HepG2 (cell line): ENCODE results near the gene TOX2. TPM values are rescaled to one million over a fixed set of nuclear protein-coding genes. Genes with fewer than 3 reads are reported as not detected.

Experiments
- ATAC-seq: fragments of 200-7000 bp; cut with Tn5 transposase; 3 replicates; pipeline ENCODE4 v1.9.1; 2020; ENCODE audit warnings: mild to moderate bottlenecking, moderate library complexity
- BruUV-seq: library from RNA; stranded (reverse); fragments of 400-500 nt; replicated peaks from 2 replicates; lab custom pipeline; 2021; lab: Mats Ljungman, UMichigan
- CTCF ChIA-PET: fragments of 300-600 bp; formaldehyde crosslinking; extraction: SDS; loops from one replicate; lab custom pipeline; 2021; ENCODE audit warnings: low total read pairs, inconsistent platforms, low intra/inter-chr PET ratio; lab: Yijun Ruan, JAX
- POLR2A ChIA-PET: fragments of 350-600 bp; sonication (Branson Sonifier 250); formaldehyde crosslinking; loops from one replicate; lab custom pipeline; 2020; ENCODE audit warnings: antibody characterized with exemption, inconsistent platforms; lab: Yijun Ruan, JAX
- DNase-seq: peaks from one replicate; pipeline ENCODE4 v3.0.0-alpha.2; 2015; ENCODE audit warnings: low spot score
- FAIRE-seq: peaks from 3 replicates; lab custom pipeline; 2011; peaks lifted over from hg19 to GRCh38; lab: Jason Lieb, UNC
- H2AFZ ChIP-seq: one replicate; pipeline ENCODE4 v1.6.1; 2011; ENCODE audit warnings: low read length, inconsistent platforms
- H3K27ac ChIP-seq: fragments of 300-600 bp; 3 replicates; pipeline ENCODE4 v1.8.0; 2011; ENCODE audit warnings: mixed run types, mild to moderate bottlenecking, mixed read lengths, low read length, inconsistent platforms; ENCODE audit not compliant: insufficient read depth; ENCODE audit errors: extremely low read length
- H3K27me3 ChIP-seq, 2 experiments: fragments of 200-600 bp in 1 of 2; 2 replicates in 1 of 2; 3 replicates in 1 of 2; pipeline versions ENCODE4 v1.6.0 to v1.8.0; 2011; ENCODE audit warnings: low read length in 2 of 2, mild to moderate bottlenecking in 2 of 2, moderate library complexity in 2 of 2, inconsistent platforms in 1 of 2; ENCODE audit not compliant: insufficient read depth in 2 of 2, control insufficient read depth in 1 of 2
- H3K36me3 ChIP-seq, 2 experiments: fragments of 200-600 bp in 1 of 2; replicated peaks in 1 of 2; 2 replicates in 1 of 2; 3 replicates in 1 of 2; pipeline versions ENCODE4 v1.5.1 to v1.8.0; 2011; ENCODE audit warnings: low read length in 2 of 2, inconsistent platforms in 1 of 2; ENCODE audit not compliant: insufficient read depth in 2 of 2, control insufficient read depth in 1 of 2
- H3K4me1 ChIP-seq: 2 replicates; pipeline ENCODE4 v1.5.1; 2012; ENCODE audit warnings: low read length, inconsistent platforms; ENCODE audit not compliant: insufficient read depth
- H3K4me2 ChIP-seq: 2 replicates; pipeline ENCODE4 v1.6.0; 2011; ENCODE audit warnings: low read depth, low read length, inconsistent platforms
- H3K4me3 ChIP-seq, 3 experiments: fragments of 200-600 bp in 1 of 3; sonication (generic), shearing (Covaris generic) in 1 of 3; replicated peaks in 1 of 3; 2 replicates each; pipeline ENCODE4 v1.5.1; 2011 to 2016; ENCODE audit warnings: low read length in 3 of 3, inconsistent platforms in 2 of 3, low read depth in 2 of 3, mild to moderate bottlenecking in 2 of 3, control low read depth in 1 of 3, mixed read lengths in 1 of 3; ENCODE audit not compliant: insufficient read depth in 1 of 3
- H3K79me2 ChIP-seq: one replicate; pipeline ENCODE4 v1.6.1; 2011; ENCODE audit warnings: low read length, inconsistent platforms; ENCODE audit not compliant: insufficient read depth
- H3K9ac ChIP-seq: 2 replicates; pipeline ENCODE4 v1.6.0; 2011; ENCODE audit warnings: mild to moderate bottlenecking, low read depth, low read length, inconsistent platforms; ENCODE audit not compliant: insufficient read depth
- H3K9me3 ChIP-seq: 2 replicates; pipeline ENCODE4 v1.5.1; 2012; ENCODE audit warnings: mild to moderate bottlenecking, low read length
- H4K20me1 ChIP-seq: 2 replicates; pipeline ENCODE4 v1.6.0; 2011; ENCODE audit warnings: inconsistent platforms, mild to moderate bottlenecking, low read length, moderate library complexity; ENCODE audit not compliant: insufficient read depth
- CBFB ChIP-seq: sonication (generic); formaldehyde crosslinking; IDR thresholded peaks from 2 replicates; pipeline ENCODE4 v1.4.0; 2020; ENCODE audit warnings: missing genetic modification reagents
- CHCHD3 ChIP-seq: sonication (generic); formaldehyde crosslinking; IDR thresholded peaks from 2 replicates; pipeline ENCODE4 v1.8.0; 2022; ENCODE audit warnings: mild to moderate bottlenecking, missing genetic modification reagents, moderate library complexity
- MATR3 ChIP-seq: sonication (generic); formaldehyde crosslinking; IDR thresholded peaks from 2 replicates; pipeline ENCODE4 v1.4.0; 2020; ENCODE audit warnings: missing genetic modification reagents
- RBM22 ChIP-seq: fragments of 200-400 bp; formaldehyde crosslinking; optimal IDR thresholded peaks from 2 replicates; pipeline ENCODE3; 2017; ENCODE audit warnings: mild to moderate bottlenecking, low read length, moderate library complexity
- SYNCRIP ChIP-seq: fragments of 200-400 bp; formaldehyde crosslinking; IDR thresholded peaks from 2 replicates; pipeline ENCODE4 v1.6.1; 2018; ENCODE audit warnings: mild to moderate bottlenecking, low read depth, low read length; ENCODE audit not compliant: insufficient read depth
- ZNF121 ChIP-seq: sonication (generic); formaldehyde crosslinking; IDR thresholded peaks from 2 replicates; pipeline ENCODE4 v1.5.0; 2020; ENCODE audit warnings: mild to moderate bottlenecking, missing genetic modification reagents
- ZNF3 ChIP-seq: IDR thresholded peaks from 2 replicates; pipeline ENCODE4 v1.7.0; 2017; ENCODE audit warnings: inconsistent platforms
- ZNF740 ChIP-seq: sonication (generic); formaldehyde crosslinking; IDR thresholded peaks from 2 replicates; pipeline ENCODE4 v1.4.0; 2020; ENCODE audit warnings: missing genetic modification reagents
- ZNF781 ChIP-seq: sonication (generic); formaldehyde crosslinking; IDR thresholded peaks from 2 replicates; pipeline ENCODE4 v1.5.1; 2020; ENCODE audit warnings: borderline replicate concordance, mild to moderate bottlenecking, missing genetic modification reagents; ENCODE audit errors: not compliant biosample characterization
- WGBS: methylation state at CpG from one replicate; pipeline ENCODE4 v1.1.6; 2017; ENCODE audit warnings: low lambda C conversion rate; 5-methylcytosine and 5-hydroxymethylcytosine counted together
- in situ Hi-C: cut with HindIII; loops from 2 replicates; pipeline ENCODE4 v1.10.0; 2017; ENCODE audit warnings: low pct_unique_long_range_greater_than_20kb; ENCODE audit not compliant: extremely low pct_ligation_motif_present
- intact Hi-C: fragments of 100-400 bp; cut with micrococcal nuclease; formaldehyde crosslinking; loops from one replicate; pipeline ENCODE4 v1.10.0; 2022; ENCODE audit not compliant: unreplicated experiment
- polyA plus RNA-seq, 8 experiments: library from polyadenylated mRNA; depleted of rRNA in 3 of 8; stranded (reverse) in 7 of 8; unstranded in 1 of 8; fragments of >200 nt; fragmentation: Illumina TruSeq in 4 of 8; extraction: Trizol in 4 of 8; gene quantifications; 2 replicates each; pipeline versions ENCODE4 v1.2.1 to v1.2.3, GENCODE V29; 2011 to 2016; ENCODE audit warnings: low read depth in 4 of 8, missing spikeins in 1 of 8, mixed read lengths in 1 of 8; ENCODE audit not compliant: insufficient read depth in 1 of 8
- total RNA-seq, 5 experiments: library from RNA; depleted of rRNA; stranded (reverse); fragments of >200 nt; fragmentation: Illumina TruSeq; extraction: Trizol; gene quantifications; 2 replicates each; pipeline ENCODE4 v1.2.3, GENCODE V29; 2016; ENCODE audit warnings: low read depth in 1 of 5

TOX2 gene
- total and polyA plus RNA-seq, 2 of the 13 experiments (the other 11 are each of a cell fraction or from before 2014, with no cell fraction given) = not detected

GRCh38 chr20:44040202-44040915 lies 125.7 kb downstream of the TOX2 start:
- intact Hi-C loops = no loop called here
- H3K27me3 ChIP-seq = peaks cover 8 to 50% of the 10 kb centered on the region in 2 experiments
- under 1% methylated on average over 5 of the region's 5 CpGs for WGBS
- H3K36me3 ChIP-seq = no peaks in the 10 kb centered on the region
- ChIA-PET POLR2A (no interaction called here), CTCF (no interaction called here)
- FAIRE-seq (no peak), ATAC-seq (no peak), DNase-seq (no peak)
- no peak overlapping the region for H3K9ac ChIP-seq
- H3K9me3 ChIP-seq = no peaks in the 10 kb centered on the region
- H4K20me1 ChIP-seq = no peaks in the 10 kb centered on the region; the same call in 1 of the 2 replicates
- H3K4me2 ChIP-seq = no peak overlapping the region
- H3K79me2 ChIP-seq = no peaks in the 10 kb centered on the region
- no peak overlapping the region for H2AFZ ChIP-seq
- H3K27ac ChIP-seq = no peak overlapping the region
- no TSS peak for BruUV-seq
- H3K4me3 ChIP-seq = no peak overlapping the region
- H3K4me1 ChIP-seq = no peaks in the 10 kb centered on the region
- TF ChIP-seq ZNF740 (no peak), SYNCRIP (no peak), CBFB (no peak), MATR3 (CRISPR knock-in tag) (no peak), ZNF3 (CRISPR knock-in tag) (no peak), ZNF121 (CRISPR knock-in tag) (no peak), RBM22 (no peak), CHCHD3 (CRISPR knock-in tag) (no peak), ZNF781 (CRISPR knock-in tag) (no peak)
- in situ Hi-C loops = no loop called here
